Thoracic aorta (tissue), 2 donors: ENCODE data around the gene EBNA1BP2. TPM values are rescaled to one million over a fixed set of nuclear protein-coding genes. Genes with fewer than 3 reads are reported as not detected.
"Not testable (repeated sequence)": the region's sequence is repeated elsewhere in the genome, so short reads cannot be mapped to it uniquely, and the experiment has no call there.

Experiments used
- ATAC-seq: fragments of 150-250 bp; one replicate; pipeline ENCODE4 v1.8.0; 2017; ENCODE audit warnings: low read depth; ENCODE audit not compliant: insufficient number of reproducible peaks, low FRiP score
- DNase-seq: peaks from one replicate; pipeline ENCODE4 v3.0.0-alpha.2; 2020; ENCODE audit warnings: low spot score
- H3K27ac ChIP-seq, 2 donors: fragments of 200-600 bp; sonication (generic); 1 replicate in 1 of 2; 2 replicates in 1 of 2; pipeline ENCODE4 v1.5.1; 2016; ENCODE audit warnings: mild to moderate bottlenecking in 2 of 2, moderate library complexity in 2 of 2
- H3K27me3 ChIP-seq: fragments of 200-600 bp; sonication (generic); replicated peaks from 2 replicates; pipeline ENCODE4 v1.6.0; 2016; ENCODE audit warnings: mild to moderate bottlenecking; ENCODE audit not compliant: insufficient read depth
- H3K36me3 ChIP-seq: fragments of 200-600 bp; sonication (generic); one replicate; pipeline ENCODE4 v1.5.1; 2016
- H3K4me1 ChIP-seq, 2 donors: fragments of 200-600 bp; sonication (generic); 1 replicate in 1 of 2; 2 replicates in 1 of 2; pipeline versions ENCODE4 v1.5.1 to v1.6.0; 2016; ENCODE audit warnings: low read depth in 2 of 2, mild to moderate bottlenecking in 1 of 2; ENCODE audit not compliant: control insufficient read depth in 1 of 2
- H3K4me3 ChIP-seq: fragments of 200-600 bp; sonication (generic); 2 replicates; pipeline ENCODE4 v1.5.1; 2016; ENCODE audit warnings: mild to moderate bottlenecking
- H3K9me3 ChIP-seq: fragments of 200-600 bp; sonication (generic); 2 replicates; pipeline ENCODE4 v1.5.1; 2016
- CTCF ChIP-seq: fragments of 200-600 bp; sonication (generic); IDR thresholded peaks from one replicate; pipeline ENCODE4 v1.5.1; 2019; ENCODE audit warnings: antibody characterized with exemption
- total RNA-seq, 2 donors: library from RNA; depleted of rRNA; stranded (reverse); fragments of >200 nt; gene quantifications; one replicate each; pipeline versions ENCODE4 v1.1.0 to v1.2.3, GENCODE V29; 2016

Gene EBNA1BP2
- total RNA-seq, 2 donors from 2014 or later = 27.1 to 55.9 TPM

- no peak overlapping the region for H3K4me3 ChIP-seq
- no peak for TF ChIP-seq CTCF
- no peaks in the 10 kb centered on the region for H3K9me3 ChIP-seq
- H3K27me3 ChIP-seq = no peaks in the 10 kb centered on the region
- H3K36me3 ChIP-seq = no peaks in the 10 kb centered on the region
- no peak overlapping the region for H3K27ac ChIP-seq
- ATAC-seq (no peak), DNase-seq (no peak)
- no peaks in the 10 kb centered on the region for H3K4me1 ChIP-seq
These were observed 49.1 kb downstream of the EBNA1BP2 start for GRCh38 chr1:43123031-43123430.

GRCh38 chr1:43121256-43121900 lies 50.7 kb downstream of the EBNA1BP2 start:
- Histone ChIP-seq H3K27me3 (no peaks in the 10 kb centered on the region), H3K36me3 (no peaks in the 10 kb centered on the region), H3K9me3 (no peaks in the 10 kb centered on the region), H3K27ac (no peak overlapping the region), H3K4me1 (no peaks in the 10 kb centered on the region), H3K4me3 (no peak overlapping the region)
- no peak for DNase-seq
- no peak for TF ChIP-seq CTCF
- no peak for ATAC-seq

- H3K4me3 ChIP-seq = not testable (repeated sequence)
These were observed 52.0 kb downstream of the EBNA1BP2 start for GRCh38 chr1:43119928-43120586.

More at GRCh38 chr1:43119928-43120586, 52.0 kb downstream of the EBNA1BP2 start:
- not testable (repeated sequence) for H3K4me1 ChIP-seq, H3K9me3 ChIP-seq, DNase-seq, H3K27ac ChIP-seq, ATAC-seq, H3K36me3 ChIP-seq, H3K27me3 ChIP-seq

Other genes starting within 250 kb of the EBNA1BP2 start
- 100 to 1,000 TPM; 119 to 147 TPM for gene SLC2A1, start 213.4 kb downstream of the EBNA1BP2 start, total RNA-seq
- gene CFAP57, start within 50 bp of the EBNA1BP2 start, total RNA-seq = under 1 TPM; 0.27 to 0.42 TPM
- gene TMEM125, start 97.7 kb upstream of the EBNA1BP2 start, total RNA-seq = under 1 TPM in 1 of 2 donors, not detected in 1; 0.63 TPM
- gene C1orf210, start 113.3 kb upstream of the EBNA1BP2 start, total RNA-seq = not detected
- 10 to 100 TPM; 23.7 to 25.7 TPM for gene TIE1, start 128.7 kb upstream of the EBNA1BP2 start, total RNA-seq
- not detected for gene MPL, start 165.5 kb upstream of the EBNA1BP2 start, total RNA-seq
- gene CDC20, start 186.7 kb upstream of the EBNA1BP2 start, total RNA-seq = under 1 TPM; 0.35 to 0.41 TPM
- 10 to 100 TPM; 36.3 to 40.8 TPM for gene ELOVL1, start 195.7 kb upstream of the EBNA1BP2 start, total RNA-seq
- gene MED8, start 217.5 kb upstream of the EBNA1BP2 start, total RNA-seq = 10 to 100 TPM; 33.8 to 52.7 TPM
- gene SZT2, start 217.6 kb upstream of the EBNA1BP2 start, total RNA-seq = 10 to 100 TPM; 50.0 to 65.3 TPM